GM19452 (cell line): ENCODE data around the gene YBEY.

ENCODE experiments used
- ATAC-seq: cut with Tn5 transposase; IDR thresholded peaks from one replicate; pipeline ENCODE4 v1.9.1; 2021; ENCODE audit not compliant: unreplicated experiment

The YBEY gene

GRCh38 chr21:46325073-46325912, 39.2 kb downstream of the YBEY start:
- ATAC-seq = peak; percentile 1

- no peak for ATAC-seq
These were observed 40.1 kb downstream of the YBEY start for GRCh38 chr21:46326110-46326703.

- no peak for ATAC-seq
These were observed 41.6 kb downstream of the YBEY start for GRCh38 chr21:46327711-46328110.

- no peak for ATAC-seq
These were observed 42.0 kb downstream of the YBEY start for GRCh38 chr21:46328151-46328550.

- no peak for ATAC-seq
These were observed 43.7 kb downstream of the YBEY start for GRCh38 chr21:46329796-46330195.

GRCh38 chr21:46334351-46335140, 48.4 kb downstream of the YBEY start:
- ATAC-seq = no peak

GRCh38 chr21:46336603-46337002, 50.5 kb downstream of the YBEY start:
- ATAC-seq = no peak

- no peak for ATAC-seq
These were observed 54.9 kb downstream of the YBEY start for GRCh38 chr21:46340998-46341397.

- no peak for ATAC-seq
These were observed 58.2 kb downstream of the YBEY start for GRCh38 chr21:46344219-46344915.

GRCh38 chr21:46345861-46346260, 59.7 kb downstream of the YBEY start:
- ATAC-seq = no peak

GRCh38 chr21:46346296-46347202, 60.4 kb downstream of the YBEY start:
- ATAC-seq = no peak

- no peak for ATAC-seq
These were observed 61.0 kb downstream of the YBEY start for GRCh38 chr21:46347203-46347550.
